HG03039 (cell line): Measurements from ENCODE around the gene PIAS3.
"Not testable (repeated sequence)": the region's sequence is repeated elsewhere in the genome, so short reads cannot be mapped to it uniquely, and the experiment has no call there.

Experiments
- ATAC-seq: cut with Tn5 transposase; IDR thresholded peaks from one replicate; pipeline ENCODE4 v1.9.1; 2021; ENCODE audit warnings: mild to moderate bottlenecking, moderate library complexity; ENCODE audit not compliant: unreplicated experiment

PIAS3 gene

GRCh38 chr1:145877923-145878486 is 19.1 kb upstream of the PIAS3 start:
- ATAC-seq = no peak

GRCh38 chr1:145874646-145875045 is 15.8 kb upstream of the PIAS3 start:
- ATAC-seq = no peak

- no peak for ATAC-seq
These were observed 13.4 kb upstream of the PIAS3 start for GRCh38 chr1:145871994-145872924.

- no peak for ATAC-seq
These were observed 9.4 kb upstream of the PIAS3 start for GRCh38 chr1:145868232-145868631.

- no peak for ATAC-seq
These were observed 4.6 kb upstream of the PIAS3 start for GRCh38 chr1:145863282-145864018.

- ATAC-seq = peak; percentile 65
These were observed 676 bp upstream of the PIAS3 start for GRCh38 chr1:145859491-145860023.

GRCh38 chr1:145858238-145858900 is 512 bp downstream of the PIAS3 start:
- peak; percentile 20 for ATAC-seq

- ATAC-seq = no peak
These were observed 1.7 kb downstream of the PIAS3 start for GRCh38 chr1:145857170-145857569.

- no peak for ATAC-seq
These were observed 3.4 kb downstream of the PIAS3 start for GRCh38 chr1:145855426-145855948.

- ATAC-seq = no peak
These were observed 9.3 kb downstream of the PIAS3 start for GRCh38 chr1:145849356-145850160.

- no peak for ATAC-seq
These were observed 11.1 kb downstream of the PIAS3 start for GRCh38 chr1:145847827-145848226.

GRCh38 chr1:145846201-145846612 is 12.7 kb downstream of the PIAS3 start:
- no peak for ATAC-seq

- peak; percentile 64 for ATAC-seq
These were observed 13.2 kb downstream of the PIAS3 start, which contains the start of gene NUDT17 for GRCh38 chr1:145845514-145846161. TSS of gene NUDT17 (plus strand) at chr1:145845630. CDS start at chr1:145845641, 11 bp downstream.

- ATAC-seq = peak; percentile 29
These were observed 13.8 kb downstream of the PIAS3 start for GRCh38 chr1:145845144-145845513.

- ATAC-seq = no peak
These were observed 15.8 kb downstream of the PIAS3 start for GRCh38 chr1:145843031-145843430.

- ATAC-seq = no peak
These were observed 21.2 kb downstream of the PIAS3 start for GRCh38 chr1:145837656-145838055.

- not testable (repeated sequence) for ATAC-seq
These were observed 28.1 kb downstream of the PIAS3 start for GRCh38 chr1:145830810-145831209.

GRCh38 chr1:145828367-145829026 is 30.4 kb downstream of the PIAS3 start:
- no peak for ATAC-seq

- no peak for ATAC-seq
These were observed 30.9 kb downstream of the PIAS3 start for GRCh38 chr1:145827966-145828365.
